GM21619 (cell line): ENCODE data around the gene SLAMF8.

Experiments used
- ATAC-seq: cut with Tn5 transposase; IDR thresholded peaks from one replicate; pipeline ENCODE4 v1.9.1; 2021; ENCODE audit not compliant: unreplicated experiment

SLAMF8 gene

GRCh38 chr1:159826441-159827101 is at the start of gene SLAMF8:
TSS of gene SLAMF8 (plus strand) at chr1:159826873. CDS start at chr1:159826899, 26 bp downstream.
- peak; percentile 44 for ATAC-seq

- ATAC-seq: no peak
Observed at GRCh38 chr1:159778266-159778665, 48.4 kb upstream of the SLAMF8 start.

- no peak for ATAC-seq
Observed at GRCh38 chr1:159779403-159779851, 47.2 kb upstream of the SLAMF8 start.

- ATAC-seq: peak; percentile 98
Observed at GRCh38 chr1:159780583-159781582, 45.8 kb upstream of the SLAMF8 start, which contains the start of gene DUSP23. TSS of gene DUSP23 (plus strand) at chr1:159780962. CDS start at chr1:159781101, 139 bp downstream.

GRCh38 chr1:159781992-159782391 is 44.7 kb upstream of the SLAMF8 start:
- ATAC-seq: no peak

GRCh38 chr1:159783724-159784123 is 42.9 kb upstream of the SLAMF8 start:
- no peak for ATAC-seq

GRCh38 chr1:159786465-159786864 is 40.2 kb upstream of the SLAMF8 start:
- ATAC-seq: no peak

GRCh38 chr1:159786966-159787365 is 39.7 kb upstream of the SLAMF8 start:
- no peak for ATAC-seq

GRCh38 chr1:159790237-159790917 is 36.3 kb upstream of the SLAMF8 start:
- no peak for ATAC-seq

- no peak for ATAC-seq
Observed at GRCh38 chr1:159791031-159791430, 35.6 kb upstream of the SLAMF8 start.

- ATAC-seq: no peak
Observed at GRCh38 chr1:159791461-159791860, 35.2 kb upstream of the SLAMF8 start.

- no peak for ATAC-seq
Observed at GRCh38 chr1:159795534-159795933, 31.1 kb upstream of the SLAMF8 start.

- no peak for ATAC-seq
Observed at GRCh38 chr1:159798893-159799292, 27.8 kb upstream of the SLAMF8 start.

- no peak for ATAC-seq
Observed at GRCh38 chr1:159799446-159799985, 27.2 kb upstream of the SLAMF8 start.

- no peak for ATAC-seq
Observed at GRCh38 chr1:159800177-159800930, 26.3 kb upstream of the SLAMF8 start.

GRCh38 chr1:159802111-159802510 is 24.6 kb upstream of the SLAMF8 start, which contains the start of gene FCRL6:
TSS of gene FCRL6 (plus strand) at chr1:159802360. CDS start at chr1:159802425, 65 bp downstream.
- no peak for ATAC-seq

- ATAC-seq: no peak
Observed at GRCh38 chr1:159803956-159804689, 22.6 kb upstream of the SLAMF8 start.

GRCh38 chr1:159804924-159805323 is 21.7 kb upstream of the SLAMF8 start:
- ATAC-seq: no peak

- ATAC-seq: no peak
Observed at GRCh38 chr1:159815926-159816325, 10.7 kb upstream of the SLAMF8 start.
